Peyer's patch (tissue), 4 donors: ENCODE data around the gene NLRP9.

Source experiments
- POLR2A ChIP-seq, 2 donors: fragments of 450-650 bp; IDR thresholded peaks; one replicate each; pipeline ENCODE4 v1.5.1; 2017; ENCODE audit warnings: antibody characterized with exemption in 2 of 2, mild to moderate bottlenecking in 2 of 2, moderate library complexity in 2 of 2
- TF ChIP-seq, protein P1 (sequence below), 6 experiments: fragments of 450-650 bp in 4 of 6; fragments of 200-600 bp in 2 of 6; sonication (generic) in 1 of 6; IDR thresholded peaks; one replicate each; pipeline ENCODE4 v1.5.1; 2017 to 2019; ENCODE audit warnings: antibody characterized with exemption in 6 of 6, mild to moderate bottlenecking in 3 of 6, moderate library complexity in 1 of 6

DNA sequence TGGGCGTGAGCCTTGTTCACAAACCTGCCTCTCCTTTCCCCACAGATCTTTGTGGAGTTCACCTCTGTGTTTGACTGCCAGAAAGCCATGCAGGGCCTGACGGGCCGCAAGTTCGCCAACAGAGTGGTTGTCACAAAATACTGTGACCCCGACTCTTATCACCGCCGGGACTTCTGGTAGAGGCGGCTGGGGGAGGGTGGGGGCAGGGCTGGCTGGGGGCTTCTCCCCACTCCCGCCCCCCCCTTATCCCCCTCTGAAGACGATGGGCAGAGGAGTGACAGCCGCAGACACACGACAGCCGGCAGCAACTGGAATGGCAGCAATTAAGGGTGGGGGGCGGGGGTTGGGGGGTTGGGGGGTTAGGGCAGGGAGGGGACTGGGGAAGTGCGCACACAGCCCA is 64.3 kb downstream of the NLRP9 start:
- TF ChIP-seq, protein P1, sequence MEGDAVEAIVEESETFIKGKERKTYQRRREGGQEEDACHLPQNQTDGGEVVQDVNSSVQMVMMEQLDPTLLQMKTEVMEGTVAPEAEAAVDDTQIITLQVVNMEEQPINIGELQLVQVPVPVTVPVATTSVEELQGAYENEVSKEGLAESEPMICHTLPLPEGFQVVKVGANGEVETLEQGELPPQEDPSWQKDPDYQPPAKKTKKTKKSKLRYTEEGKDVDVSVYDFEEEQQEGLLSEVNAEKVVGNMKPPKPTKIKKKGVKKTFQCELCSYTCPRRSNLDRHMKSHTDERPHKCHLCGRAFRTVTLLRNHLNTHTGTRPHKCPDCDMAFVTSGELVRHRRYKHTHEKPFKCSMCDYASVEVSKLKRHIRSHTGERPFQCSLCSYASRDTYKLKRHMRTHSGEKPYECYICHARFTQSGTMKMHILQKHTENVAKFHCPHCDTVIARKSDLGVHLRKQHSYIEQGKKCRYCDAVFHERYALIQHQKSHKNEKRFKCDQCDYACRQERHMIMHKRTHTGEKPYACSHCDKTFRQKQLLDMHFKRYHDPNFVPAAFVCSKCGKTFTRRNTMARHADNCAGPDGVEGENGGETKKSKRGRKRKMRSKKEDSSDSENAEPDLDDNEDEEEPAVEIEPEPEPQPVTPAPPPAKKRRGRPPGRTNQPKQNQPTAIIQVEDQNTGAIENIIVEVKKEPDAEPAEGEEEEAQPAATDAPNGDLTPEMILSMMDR (IDR thresholded peaks at IDR 0.05) = no peak
- no peak for TF ChIP-seq POLR2A (IDR thresholded peaks at IDR 0.05)
